B cell (primary cell): ENCODE data around the gene DDX39B.

Experiments used
- CTCF ChIP-seq: fragments of 200-600 bp; IDR thresholded peaks from one replicate; pipeline ENCODE4 v1.8.0; 2022; ENCODE audit warnings: antibody characterized with exemption, mild to moderate bottlenecking
- EZH2 ChIP-seq: IDR thresholded peaks from 2 replicates; pipeline ENCODE4 v1.6.1; 2012; ENCODE audit warnings: borderline replicate concordance, low read depth, mild to moderate bottlenecking, moderate library complexity, low read length; ENCODE audit not compliant: insufficient read depth, poor library complexity, severe bottlenecking

GRCh38 chr6:31548544-31548873 lies 6.7 kb upstream of the DDX39B start:
- TF ChIP-seq CTCF (no peak), EZH2 (no peak)
